GM21786 (cell line): ENCODE results near the gene PCID2.

Experiments
- ATAC-seq: cut with Tn5 transposase; IDR thresholded peaks from one replicate; pipeline ENCODE4 v1.9.1; 2021; ENCODE audit not compliant: unreplicated experiment

The PCID2 gene

DNA sequence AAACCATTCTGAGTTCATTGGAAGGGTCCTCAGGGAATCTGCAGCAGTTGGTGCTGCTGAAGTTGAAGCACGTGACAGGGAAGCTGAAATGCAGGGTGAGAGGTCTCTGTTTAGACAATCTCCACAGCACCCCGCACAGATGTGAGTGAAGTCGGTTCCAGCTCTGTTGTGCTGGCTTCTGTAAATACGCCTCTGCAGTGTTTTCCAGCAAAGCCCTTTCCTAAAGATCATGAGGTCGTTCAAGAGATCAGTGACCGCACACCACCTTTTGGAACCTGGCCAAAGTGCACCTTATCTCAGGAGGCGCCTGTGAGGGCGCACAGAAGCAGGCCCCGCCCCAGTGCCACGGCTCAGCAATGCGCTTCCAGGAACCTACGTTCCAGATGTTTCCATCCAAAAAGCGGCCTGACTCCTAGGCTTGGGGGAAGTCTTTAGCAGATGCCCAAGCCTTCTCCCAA, 11.7 kb upstream of the PCID2 start:
- ATAC-seq: no peak

- ATAC-seq: no peak
Measured at GRCh38 chr13:113219256-113219940, 10.9 kb upstream of the PCID2 start.

DNA sequence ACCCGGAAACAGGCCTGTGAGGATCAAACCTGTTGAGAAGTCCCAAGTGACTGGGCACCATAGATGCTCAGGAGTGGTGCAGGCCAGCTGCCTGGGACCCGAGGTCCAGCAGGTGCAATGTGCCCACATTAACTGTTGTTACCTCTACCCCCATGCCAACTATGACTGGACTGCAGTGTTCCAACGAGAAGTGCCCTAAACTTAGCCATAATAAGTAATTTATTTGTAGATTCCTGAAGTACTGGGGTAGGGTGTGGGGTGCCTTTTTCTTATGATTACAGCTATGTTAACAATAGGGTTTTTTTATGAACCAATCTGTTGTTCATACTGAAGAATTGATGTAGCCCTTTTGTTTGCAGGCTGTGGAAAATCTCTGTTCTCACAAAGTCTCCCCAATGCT, 10.1 kb upstream of the PCID2 start:
- no peak for ATAC-seq

DNA sequence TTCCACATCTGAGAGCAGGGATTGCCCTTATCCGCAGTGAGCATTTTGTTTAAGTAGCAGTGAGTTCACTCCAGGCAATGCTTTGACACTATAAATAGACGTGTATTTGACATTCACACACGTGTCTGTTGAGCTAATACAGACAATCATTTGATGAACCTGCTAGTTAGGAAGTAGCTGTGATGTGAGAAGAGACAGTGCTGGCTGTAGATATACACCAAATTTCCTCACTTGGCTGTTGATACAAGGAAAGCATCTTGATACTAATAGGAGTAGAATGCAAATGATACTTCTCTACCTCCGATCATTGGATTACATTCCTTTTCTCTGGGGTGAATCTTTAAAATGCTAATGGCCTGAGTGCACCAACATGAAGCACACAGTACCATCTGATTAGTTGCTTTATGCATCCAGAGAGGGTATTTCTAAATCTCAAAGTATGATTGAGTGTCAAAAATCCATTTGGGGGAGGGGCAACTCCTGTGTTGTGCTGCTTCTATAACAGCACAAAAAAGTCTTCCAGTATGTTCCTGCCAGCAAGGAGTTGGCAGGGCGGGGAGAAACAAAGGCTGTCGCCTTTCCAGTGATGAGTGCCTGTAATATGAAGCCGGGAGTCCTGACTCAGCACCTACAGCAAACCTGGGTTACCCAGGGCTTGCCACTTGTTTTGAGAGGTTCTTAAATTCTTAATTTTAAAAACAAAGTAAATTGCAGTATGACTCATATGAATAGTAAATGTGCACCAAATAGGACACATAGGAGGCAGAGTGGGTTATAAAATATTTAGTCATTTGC, 8.0 kb upstream of the PCID2 start:
- ATAC-seq: no peak

DNA sequence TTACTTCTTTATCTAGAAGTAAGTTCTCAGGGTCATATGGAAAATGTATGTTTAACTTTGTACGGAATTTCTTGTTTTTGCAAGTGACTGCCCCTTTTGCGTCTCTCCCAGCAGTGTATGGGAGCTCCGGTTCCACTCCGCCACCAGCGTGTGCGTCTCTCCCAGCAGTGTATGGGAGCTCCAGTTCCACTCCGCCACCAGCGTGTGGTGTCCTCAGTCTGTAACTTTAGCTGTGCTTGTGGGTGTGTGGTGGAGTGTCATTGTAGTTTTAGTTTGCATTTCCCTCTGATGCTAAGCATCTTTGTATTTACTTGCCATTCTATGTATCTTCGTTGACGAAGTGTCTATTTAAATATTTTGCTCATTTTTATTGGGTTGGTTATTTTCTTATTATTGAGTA, 3.3 kb upstream of the PCID2 start:
- ATAC-seq: no peak

- ATAC-seq: no peak
Measured at GRCh38 chr13:113210833-113211232, 2.4 kb upstream of the PCID2 start.

- peak; percentile 30 for ATAC-seq
Measured at GRCh38 chr13:113209759-113210421, 1.4 kb upstream of the PCID2 start.

- ATAC-seq: peak; percentile 27
Measured at GRCh38 chr13:113209336-113209758, 878 bp upstream of the PCID2 start, which contains the start of gene CUL4A. Gene CUL4A, plus strand, starts transcription at chr13:113209613. Its CDS starts 15 bp downstream, at chr13:113209628.

- ATAC-seq: peak; percentile 5
Measured at GRCh38 chr13:113207890-113208420, 514 bp downstream of the PCID2 start.

DNA sequence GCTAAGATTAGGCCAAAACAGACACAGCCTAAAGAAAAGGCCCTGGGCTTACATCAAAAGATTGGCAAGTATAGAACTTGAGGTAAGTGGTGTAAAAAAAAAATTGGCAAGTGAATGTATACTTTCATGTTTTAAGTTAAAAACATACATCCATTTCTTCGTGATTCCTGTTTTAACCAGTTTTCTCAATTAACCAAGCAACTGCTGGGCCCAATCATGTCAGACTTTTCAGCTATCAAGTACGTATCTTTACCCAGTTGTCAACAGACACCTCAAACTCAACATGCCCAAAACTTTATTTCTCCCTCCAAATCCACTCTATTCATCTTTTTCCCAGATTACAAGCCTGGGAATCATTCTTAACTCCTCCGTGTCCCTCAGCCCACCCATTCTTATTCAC, 1.0 kb downstream of the PCID2 start:
- no peak for ATAC-seq

GRCh38 chr13:113205428-113205931, 3.0 kb downstream of the PCID2 start:
- ATAC-seq: no peak

- ATAC-seq: no peak
Measured at GRCh38 chr13:113204378-113204734, 4.1 kb downstream of the PCID2 start.

- no peak for ATAC-seq
Measured at GRCh38 chr13:113203507-113204377, 4.7 kb downstream of the PCID2 start.

- no peak for ATAC-seq
Measured at GRCh38 chr13:113202912-113203311, 5.6 kb downstream of the PCID2 start.

DNA sequence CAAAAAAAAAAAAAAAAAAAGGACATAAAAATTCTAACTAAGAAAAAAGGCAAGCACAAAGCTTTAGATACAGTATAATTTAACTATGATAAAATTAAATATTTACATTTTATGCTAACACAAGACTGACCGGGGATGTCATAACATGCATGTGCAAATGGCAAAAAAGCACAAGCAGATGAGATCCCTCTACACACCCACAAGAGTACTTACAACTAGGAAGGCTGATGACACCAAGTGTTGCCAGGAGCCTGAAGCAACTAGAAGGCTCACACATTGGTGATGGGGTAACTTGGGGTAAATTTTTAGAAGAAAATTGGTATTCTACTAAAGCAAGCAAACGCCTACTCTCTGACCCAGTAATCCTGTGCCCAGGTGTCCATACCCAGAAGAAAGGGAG, 6.7 kb downstream of the PCID2 start:
- no peak for ATAC-seq

DNA sequence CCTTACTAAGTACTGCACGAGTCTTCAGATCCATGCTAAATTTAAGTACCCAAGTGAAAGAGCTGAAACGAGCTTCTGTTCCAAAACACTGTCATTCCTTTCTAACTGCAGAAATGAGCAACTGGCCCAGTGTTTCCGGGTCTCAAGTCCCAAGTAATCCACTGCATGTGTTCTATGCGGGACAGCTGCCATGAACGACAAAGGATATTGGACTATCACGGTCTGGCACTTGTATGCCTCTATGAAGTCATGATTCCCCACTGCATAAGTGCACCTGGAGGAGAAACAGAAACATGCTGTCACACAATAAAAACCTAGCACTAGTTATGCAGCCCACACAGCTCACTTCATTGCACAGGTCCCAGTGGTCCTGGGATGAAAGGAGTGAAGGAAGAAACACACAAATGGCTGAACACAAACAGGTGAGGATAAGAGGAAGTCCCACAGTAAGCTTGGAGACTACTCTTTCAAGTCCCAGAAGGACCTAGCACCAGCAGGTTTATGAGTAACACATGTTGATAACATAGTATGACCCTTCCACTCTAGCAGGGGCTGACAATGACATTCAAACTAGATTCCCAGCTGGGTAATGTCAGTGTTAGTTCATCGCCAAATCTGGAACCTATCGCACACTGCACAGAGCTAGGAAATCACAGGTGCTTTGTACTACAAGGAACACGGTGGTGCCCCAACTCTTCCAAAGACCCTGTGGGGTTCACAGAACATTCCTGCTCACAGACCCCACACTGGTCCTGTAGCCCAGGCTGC, 11.3 kb downstream of the PCID2 start:
- ATAC-seq: no peak

GRCh38 chr13:113195360-113195759, 13.1 kb downstream of the PCID2 start:
- no peak for ATAC-seq

DNA sequence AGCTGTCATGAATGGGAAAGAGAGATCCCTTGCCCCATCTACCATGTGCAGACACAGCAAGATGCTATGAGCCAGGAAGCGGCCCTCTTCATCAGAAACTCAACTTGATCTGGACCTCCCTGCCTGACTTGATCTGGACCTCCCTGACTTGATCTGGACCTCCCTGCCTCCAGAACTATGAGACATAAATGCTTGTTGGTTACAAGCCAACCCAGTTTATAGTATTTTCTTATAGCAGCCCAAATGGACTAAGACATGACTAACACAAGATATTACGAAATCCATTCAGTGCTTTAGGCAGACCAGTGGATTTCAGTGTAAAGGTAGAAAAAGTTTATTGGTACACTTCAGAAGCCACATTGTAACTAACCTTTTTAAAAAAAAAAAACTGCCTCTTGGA, 15.6 kb downstream of the PCID2 start:
- ATAC-seq: no peak

- no peak for ATAC-seq
Measured at GRCh38 chr13:113192279-113192678, 16.2 kb downstream of the PCID2 start.

- ATAC-seq: no peak
Measured at GRCh38 chr13:113190181-113190580, 18.3 kb downstream of the PCID2 start.
